Activated T-cell treated with anti-CD3 and anti-CD28 coated beads, Interleukin-2, amount 50 U/mL, for 48 hours (primary cell): Measurements from ENCODE around the gene TEK.
"Not testable (repeated sequence)": the region's sequence is repeated elsewhere in the genome, so short reads cannot be mapped to it uniquely, and the experiment has no call there.

Experiments
- DNase-seq, 2 experiments: peaks; one replicate each; pipeline ENCODE4 v3.0.0-alpha.2; 2020

The TEK gene

DNA sequence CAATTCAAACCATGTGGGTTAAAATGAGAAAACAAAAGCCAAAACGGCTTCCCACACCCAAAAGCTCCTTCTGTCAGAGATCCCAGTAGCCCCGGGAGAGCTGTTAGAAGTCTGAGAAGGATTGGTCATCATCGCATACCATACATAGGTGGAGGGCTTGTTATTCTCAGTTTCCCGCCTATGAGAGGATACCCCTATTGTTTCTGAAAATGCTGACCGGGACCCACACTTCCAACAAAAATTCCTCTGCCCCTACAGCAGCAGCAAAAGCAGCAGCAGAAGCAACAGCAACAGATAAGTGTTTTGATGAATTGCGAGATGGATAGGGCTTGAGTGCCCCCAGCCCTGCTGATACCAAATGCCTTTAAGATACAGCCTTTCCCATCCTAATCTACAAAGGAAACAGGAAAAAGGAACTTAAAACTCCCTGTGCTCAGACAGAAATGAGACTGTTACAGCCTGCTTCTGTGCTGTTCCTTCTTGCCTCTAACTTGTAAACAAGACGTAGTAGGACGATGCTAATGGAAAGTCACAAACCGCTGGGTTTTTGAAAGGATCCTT, at the start of gene TEK:
Gene TEK (plus strand): TSS at position 245 of the 561 bp plus-strand sequence. CDS start 366 bp downstream, outside the sequence.
- DNase-seq, result no peak

DNA sequence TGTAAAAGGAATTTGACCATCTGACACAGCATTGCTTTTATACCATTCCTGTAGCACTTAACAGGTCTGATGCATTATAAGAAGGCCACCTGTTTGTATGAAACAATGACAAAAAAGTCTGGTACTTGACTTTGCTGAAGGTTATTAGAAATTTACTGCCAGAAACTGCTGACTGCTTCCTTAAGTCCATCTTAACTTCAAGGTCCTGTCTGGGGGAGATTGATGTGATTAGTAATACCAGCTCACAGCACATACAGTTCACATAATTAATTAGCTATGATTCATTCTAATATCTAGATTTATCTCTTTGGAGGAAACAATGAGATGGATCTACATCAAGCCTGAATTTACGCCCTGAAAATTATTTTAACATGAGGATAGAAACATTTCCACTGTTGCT, 49.6 kb upstream of the TEK start:
- DNase-seq, result no peak

DNA sequence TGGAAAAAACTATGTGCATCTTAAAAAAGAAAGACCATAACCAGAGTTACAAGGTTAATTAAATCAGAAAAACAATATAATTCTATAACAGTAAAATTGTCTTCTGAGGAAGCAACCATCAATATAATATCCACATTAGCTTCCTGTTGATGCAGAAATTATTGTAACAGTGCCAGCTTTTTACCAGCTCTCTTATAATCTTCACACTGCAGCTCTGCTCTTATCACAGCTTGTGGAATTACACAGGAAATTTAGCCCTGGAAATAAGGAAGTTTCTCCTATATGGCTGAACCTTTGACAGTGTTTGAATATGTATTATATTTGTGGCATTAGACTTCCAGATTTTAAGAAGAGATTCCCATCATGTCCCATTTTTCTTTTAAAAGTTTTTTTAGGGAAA, 49.1 kb upstream of the TEK start:
- DNase-seq, result no peak

DNA sequence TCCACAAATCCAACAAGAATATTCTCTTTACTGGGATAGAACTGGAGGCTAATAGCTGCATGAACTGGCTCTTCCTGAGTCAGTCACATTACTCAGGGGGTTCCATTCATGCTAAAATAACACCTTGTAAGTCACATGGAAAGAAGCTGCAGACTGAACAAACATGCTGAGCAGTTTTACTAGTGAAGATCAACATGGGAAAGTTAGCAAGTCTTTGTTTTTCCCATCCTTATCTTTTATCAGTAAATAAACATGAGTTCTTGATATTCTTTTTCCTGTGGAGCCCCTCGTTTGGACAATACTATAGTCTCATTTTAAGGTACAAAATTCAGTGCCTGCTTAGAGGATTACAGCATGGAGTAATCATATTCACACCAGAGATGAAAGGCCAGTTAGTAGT, 43.7 kb upstream of the TEK start:
- no peak for DNase-seq

DNA sequence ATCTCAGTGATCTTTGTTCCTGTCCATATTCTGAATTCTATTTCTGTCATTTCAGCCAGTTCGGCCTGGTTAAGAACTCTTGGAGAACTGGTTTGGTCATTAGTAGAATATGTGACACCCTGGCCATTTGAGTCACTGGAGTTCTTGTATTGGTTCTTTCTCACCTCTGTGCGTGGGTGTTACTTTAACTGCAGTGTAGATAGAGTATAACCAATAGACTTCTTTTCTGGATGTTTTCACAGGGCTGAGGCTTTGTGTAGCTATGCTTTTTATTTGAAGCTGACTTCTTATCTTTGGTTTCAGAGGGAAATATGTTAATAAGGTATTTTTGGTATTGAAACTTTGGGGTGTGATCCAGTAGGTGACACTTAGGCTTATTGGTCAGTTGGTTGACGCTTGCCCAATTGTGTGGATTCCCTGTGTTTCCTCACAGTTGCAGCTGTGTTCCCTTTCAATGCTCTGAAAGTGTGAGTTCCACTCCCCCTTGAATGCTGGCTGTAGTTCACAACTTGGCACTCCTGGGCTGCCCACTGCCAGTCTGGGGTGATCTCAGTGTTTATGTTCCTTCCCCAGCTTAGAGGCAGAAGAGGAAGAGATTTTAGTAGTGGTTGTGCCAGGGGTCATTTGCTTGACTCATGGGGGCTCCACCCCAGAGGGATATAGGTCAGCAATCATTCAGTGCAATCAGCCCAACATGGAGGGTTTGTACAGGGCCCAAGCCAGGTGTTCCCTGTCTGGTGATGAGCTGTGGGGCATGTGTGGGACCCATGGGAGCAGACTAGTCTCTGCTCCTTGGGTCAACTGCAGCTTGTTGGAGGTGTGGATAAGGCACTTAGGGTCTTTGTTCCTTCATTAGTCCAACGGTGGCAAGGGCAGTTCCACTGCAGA, 34.9 kb upstream of the TEK start:
- no peak for DNase-seq

DNA sequence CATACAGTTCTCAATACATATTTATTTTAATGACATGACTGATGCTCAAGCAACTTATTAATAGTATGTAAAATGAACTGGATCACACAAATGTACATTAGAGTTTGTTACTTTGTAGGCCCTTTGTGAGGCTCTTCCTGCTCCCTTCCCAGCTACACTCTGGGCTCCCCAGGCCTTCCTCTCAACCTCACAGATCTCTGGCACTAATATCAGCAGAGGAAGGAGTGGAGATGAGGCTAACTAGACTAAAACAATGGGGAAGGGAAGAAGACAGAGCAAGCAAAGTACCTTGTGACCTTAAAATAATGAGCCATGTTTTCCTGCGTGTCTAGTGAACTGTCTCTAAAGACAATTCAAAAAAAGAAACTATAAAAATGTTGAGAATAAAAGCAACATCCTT, 30.3 kb upstream of the TEK start:
- no peak for DNase-seq

DNA sequence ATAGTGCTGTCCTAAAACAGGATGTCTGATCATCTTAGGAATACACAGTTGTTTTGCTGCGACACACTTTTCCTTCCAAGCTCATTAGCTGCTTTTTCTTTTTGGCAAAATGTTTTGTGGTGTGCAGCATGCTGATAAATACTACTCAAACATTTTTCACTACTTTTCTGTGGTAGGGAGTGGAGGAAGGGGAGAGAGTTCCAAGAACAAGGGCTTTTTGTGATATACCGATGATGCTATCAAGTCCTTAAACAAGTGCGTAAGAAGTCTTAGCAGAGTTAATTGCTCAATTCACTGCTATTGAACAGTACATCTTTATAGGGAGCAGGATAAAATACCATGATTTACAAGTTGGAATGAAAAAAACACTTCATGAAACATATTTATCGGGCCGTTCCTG, 23.6 kb upstream of the TEK start:
- DNase-seq, result no peak

DNA sequence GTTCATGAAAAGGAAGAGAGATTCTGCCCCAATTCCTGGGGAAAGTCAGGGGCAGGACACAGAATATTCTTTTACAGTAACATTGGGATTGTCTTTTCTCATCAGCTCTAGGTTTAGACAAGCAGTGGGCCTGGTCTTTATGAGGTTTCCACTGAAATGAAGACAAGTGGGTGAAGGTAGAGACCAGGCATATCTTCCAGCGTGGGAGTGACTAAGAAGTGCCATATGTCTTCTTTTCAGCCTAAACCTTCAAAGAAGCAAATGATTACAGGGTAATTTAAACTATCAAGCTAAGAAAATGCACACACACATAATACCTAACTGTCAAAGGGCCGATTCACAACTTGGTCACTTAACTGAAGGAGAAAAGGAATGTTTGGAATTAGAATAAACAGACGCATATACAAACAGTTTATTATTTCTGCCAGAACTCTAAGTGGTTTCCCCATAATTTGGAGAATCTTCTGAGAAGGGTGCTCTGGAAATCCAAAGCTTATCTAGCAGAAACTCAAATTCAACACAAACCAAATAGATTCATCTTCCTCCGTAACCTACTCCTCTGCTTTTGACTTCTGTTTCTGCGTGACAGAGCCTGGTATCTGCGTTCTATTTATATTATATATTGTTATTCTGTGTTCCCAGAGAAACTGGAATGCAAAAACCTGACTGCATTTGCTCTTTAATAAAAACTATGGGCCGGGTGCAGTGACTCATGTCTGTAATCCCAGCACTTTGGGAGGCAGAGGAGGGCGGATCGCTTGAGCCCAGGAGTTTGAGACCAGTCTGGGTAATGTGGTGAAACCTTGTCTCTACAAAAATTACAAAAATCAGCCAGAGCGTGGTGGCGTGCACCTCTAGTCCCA, 22.0 kb upstream of the TEK start:
- no peak for DNase-seq

DNA sequence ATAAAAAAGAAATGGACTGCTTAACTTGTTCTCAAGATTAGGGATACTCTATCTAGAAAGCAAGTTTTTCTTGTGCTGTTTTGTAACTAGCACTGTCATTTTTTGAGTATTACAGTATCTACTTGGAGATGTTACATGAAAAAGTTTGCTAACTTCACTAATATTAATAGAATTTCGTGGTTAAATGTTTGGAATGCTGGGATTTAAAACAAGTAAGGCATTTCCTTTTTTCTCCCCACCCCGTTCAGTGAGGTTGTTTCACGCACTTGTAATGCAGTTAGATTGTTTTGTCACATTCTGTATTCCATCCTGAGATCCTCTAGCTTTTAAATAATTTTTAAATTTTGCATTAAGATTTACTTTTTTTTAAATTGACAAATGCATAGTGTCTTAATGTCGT, 20.0 kb upstream of the TEK start:
- DNase-seq, result no peak

DNA sequence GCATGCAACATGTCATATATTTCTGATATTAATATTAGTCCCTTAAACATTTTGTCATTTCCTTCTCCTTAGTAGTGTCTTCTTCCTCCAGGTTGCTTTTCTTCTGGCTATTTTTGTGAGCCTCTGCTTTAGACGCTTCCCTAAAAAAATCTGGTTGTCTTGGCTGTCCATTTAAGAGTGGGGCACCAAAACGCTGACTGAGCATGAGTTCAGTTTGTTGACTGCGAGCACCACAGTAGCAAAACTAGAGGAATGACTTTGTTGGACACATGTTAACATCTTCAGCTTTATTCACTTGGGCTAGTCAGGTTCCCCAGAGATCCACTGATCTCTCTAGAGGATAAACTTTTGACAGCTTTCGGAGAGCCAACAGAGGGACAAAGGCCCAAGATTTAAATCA, 19.3 kb upstream of the TEK start:
- DNase-seq, result no peak

DNA sequence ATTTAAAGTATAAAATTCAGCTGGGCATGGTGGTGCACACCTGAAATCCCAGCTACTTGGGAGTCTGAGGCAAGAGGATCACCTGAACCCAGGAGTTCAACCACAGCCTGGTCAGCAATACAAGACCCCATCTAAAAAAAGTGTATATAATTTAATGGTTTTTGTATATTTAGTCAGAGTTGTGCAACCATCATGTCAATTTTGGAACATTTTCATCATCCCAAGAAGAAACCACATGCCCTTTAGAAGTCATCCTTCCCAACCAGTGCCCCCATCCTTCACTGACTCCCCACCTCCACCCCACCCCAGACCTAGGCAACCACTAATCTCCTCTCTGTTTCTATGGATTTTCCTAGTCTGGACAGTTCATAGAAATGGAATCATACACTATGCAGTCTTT, 18.8 kb upstream of the TEK start:
- DNase-seq, result no peak

DNA sequence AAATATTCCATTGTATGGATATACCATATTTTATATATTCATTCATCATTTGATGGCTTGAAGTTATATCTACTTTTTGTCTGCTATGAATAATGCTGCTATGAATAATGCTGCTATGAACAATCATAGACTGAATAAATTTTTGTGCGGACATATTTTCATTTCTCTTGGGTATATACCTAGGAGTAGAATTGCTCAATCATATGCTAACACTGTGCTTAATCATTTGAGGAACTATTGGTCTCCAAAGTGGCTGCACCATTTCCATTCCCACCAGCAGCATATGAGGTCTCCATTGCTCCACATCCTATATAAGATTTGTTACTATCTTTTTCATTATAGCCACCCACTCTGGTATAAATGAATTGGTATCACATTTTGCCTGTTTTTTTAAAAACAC, 18.3 kb upstream of the TEK start:
- no peak for DNase-seq

DNA sequence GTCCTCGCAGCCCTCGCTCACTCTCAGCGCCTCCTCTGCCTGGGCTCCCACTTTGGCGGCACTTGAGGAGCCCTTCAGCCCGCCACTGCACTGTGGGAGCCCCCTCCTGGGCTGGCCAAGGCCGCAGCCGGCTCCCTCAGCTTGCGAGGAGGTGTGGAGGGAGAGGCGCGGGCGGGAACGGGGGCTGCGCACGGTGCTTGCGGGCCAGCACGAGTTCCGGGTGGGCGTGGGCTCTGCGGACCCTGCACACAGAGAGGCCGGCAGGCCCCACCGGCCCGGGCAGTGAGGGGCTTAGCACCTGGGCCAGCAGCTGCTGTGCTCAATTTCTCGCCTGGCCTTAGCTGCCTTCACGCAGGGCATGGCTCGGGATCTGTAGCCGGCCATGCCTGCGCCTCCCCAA, 16.5 kb upstream of the TEK start:
- DNase-seq, result not testable (repeated sequence)

DNA sequence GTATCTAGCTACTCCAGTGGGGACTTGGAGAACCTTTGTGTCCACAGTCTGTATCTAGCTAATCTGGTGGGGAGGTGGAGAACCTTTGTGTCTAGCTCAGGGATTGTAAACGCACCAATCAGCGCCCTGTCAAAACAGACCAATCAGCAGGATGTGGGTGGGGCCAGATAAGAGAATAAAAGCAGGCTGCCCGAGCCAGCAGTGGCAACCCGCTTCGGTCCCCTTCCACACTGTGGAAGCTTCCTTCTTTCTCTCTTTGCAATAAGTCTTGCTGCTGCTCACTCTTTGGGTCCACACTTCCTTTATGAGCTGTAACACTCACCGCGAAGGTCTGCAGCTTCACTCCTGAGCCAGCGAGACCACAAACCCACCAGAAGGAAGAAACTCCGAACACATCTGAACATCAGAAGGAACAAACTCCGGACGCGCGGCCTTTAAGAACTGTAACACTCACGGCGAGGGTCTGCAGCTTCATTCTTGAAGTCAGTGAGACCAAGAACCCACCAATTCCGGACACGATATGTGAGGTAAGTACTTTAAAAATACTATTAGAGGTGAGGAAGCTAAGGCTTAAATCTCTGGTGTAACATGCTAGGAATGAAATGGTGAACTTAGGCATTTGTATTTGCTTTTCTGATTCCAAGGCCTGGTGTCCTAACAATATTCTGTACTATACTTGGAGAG, 15.5 kb upstream of the TEK start:
- not testable (repeated sequence) for DNase-seq

DNA sequence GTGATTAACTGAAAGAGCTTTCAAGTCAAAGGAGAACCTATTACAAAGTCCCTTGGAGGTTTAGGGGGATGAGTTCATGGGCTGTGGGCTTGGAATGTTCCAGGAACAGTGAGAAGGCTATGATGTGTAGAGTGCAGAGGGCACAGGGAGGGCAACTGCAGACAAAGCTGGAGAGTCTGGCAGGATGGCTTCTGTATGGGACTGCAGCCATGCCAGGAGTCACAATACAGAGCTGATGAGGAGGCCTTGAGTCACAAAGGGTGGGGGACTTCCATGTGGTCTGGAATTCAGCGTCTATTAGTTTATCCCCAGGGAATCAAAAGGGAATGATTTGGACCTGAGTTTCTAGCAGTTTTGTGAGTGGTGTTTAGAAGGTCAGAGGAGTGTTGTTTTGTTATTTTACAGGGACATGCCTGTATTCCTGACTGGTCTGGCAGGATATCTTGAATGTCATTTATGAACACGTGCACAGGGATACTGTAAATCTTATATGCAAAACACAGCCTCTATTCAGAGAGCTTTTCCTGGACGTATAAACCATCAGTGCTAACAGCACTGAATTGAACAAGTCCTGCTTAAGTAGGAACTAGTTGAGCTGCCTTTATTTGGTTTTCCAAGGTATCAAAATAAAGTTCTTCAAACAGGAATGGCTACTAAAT, 14.3 kb upstream of the TEK start:
- no peak for DNase-seq

DNA sequence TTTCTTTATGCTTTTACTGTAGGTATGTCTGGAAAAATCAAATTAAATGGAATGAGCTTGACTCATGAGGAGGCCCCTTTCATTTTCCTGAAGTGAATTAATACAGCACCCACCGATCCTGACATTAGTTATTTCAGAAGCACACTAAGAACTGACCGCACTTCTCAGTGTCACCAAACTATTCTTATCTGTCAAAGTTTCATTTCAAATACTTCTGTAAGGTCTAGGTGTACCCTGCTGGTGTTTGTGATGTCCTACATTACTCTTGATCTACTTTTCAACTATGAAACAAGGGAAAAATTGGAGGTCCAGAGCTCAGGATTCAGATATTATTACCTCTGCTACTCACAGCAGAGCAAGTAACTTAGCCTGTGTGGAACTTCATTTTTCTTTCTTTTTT, 1.8 kb upstream of the TEK start:
- DNase-seq, result no peak

DNA sequence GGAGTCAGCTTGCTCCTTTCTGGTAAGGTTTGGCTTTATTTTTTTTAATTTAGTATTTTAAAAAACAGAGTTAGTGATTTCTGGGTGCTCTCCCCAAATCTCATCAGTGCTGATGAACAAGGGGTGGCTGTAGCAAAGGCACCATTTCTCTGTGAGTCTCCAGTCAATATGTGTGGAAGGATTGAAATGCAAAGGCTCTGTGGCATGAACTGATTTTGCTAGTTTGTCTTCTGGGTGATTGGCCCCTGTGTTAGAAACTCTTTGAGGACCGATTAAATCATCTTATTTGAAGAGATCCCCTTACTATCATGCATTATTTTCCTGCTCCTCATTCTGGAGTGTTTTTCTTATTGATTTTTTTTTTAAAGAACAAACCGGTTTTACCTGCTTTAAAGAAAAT, 596 bp downstream of the TEK start:
- no peak for DNase-seq

DNA sequence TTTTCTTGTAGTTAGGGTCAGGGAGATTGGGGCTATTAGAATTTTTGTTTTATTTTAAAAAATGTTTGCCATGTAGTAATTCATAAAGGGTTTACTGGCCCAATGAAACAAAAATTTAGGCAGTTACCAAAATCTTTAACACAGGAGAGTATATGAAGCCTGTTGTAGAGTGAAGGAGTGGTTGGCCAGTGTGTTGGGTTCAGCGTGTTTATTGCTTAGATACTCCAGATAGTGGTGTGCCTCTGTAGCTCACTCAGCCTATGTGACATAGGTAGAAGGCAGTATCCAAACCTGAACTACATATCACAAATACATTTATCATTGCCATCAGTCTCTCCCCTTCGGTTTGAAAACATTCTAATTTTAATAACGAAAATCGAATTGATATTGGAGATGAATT, 1.2 kb downstream of the TEK start:
- DNase-seq, result no peak

DNA sequence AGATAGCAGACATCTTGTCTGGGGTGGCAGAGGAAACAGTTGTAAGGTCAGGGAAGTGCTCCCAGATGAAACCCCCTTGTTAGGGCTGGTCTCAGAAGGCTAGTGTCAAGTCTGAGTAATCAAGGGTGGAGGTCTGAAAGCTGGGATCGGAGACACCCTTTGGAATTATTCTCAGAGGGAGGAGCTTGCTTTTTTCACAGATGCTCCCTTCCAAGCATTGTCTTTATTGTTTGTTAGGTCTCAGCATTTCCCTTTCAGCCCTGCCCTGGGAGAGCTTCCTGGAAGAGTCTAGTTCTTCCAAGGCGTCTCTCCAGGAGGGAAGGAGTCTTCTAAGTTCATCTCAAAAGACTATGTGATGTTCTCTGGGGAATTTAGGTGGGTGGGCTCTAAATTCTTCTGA, 3.2 kb downstream of the TEK start:
- no peak for DNase-seq

DNA sequence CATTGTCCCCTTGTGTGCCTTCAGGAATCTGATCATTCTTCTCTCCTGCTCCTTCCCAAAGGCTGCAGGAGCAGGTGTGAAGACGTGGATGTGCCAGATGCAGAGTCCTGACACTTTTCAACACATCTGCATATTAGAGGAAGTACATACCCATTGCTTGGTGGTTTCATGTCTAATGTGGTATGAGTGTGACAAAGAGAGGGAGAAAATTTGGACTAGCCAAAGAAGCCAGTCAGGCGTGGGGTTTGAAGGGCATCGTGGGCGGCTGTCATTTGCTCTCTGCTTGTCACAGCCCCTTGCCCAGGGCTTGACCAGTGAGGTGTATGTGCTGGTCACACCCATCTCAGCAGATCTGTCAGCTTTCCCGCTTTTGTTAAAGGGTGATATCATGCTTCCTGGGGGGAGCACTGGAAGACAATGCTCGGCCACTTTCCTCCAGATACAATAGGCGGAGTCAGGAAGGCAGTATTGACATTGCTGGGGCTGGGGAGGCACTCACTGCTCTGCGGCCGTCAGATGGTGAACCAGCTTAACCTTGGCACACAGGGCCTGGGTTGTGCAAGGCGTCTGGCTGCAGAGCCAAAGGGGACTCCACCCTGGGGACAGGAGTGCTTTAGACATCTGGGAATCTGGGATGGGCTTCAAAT, 8.6 kb downstream of the TEK start:
- DNase-seq, result no peak

DNA sequence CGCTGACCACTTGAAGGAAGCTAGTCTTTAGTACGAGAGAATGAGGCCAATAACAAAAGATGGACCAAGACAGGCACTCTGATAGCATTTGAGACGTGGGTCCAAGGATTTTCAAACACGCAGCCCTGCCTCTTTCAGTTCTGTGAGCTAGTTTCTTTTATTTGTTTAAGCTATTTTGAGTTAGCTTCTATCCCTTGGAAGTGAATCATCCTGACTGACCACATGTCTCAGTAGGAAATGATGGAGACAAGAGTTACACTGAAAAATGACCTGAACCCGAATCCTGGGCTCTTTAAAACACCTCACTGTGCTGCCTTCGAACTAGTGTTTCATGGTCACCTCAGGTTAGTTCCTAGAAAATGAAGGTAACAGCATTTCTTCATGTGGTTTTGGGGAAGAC, 9.9 kb downstream of the TEK start:
- no peak for DNase-seq

DNA sequence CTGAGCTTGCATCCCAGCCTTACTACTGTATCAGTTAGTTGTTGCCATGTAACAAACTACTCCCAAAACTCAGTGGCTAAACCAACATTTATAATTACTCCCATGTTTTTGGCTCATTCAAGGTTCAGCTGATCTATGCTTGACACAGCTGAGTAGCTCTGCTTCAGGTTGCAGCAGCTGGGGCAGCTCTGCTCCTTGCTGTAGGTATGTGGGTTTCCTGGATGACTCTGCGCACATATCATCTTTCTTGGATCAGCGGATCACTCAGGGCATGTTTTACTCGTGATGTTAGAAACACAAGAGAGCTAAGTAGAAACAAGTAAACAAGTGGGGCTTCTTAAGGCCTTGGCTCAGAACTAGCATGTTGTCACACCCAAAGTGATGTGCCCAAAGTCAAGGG, 15.1 kb downstream of the TEK start:
- no peak for DNase-seq
